HL-60 (cell line): ENCODE data around the gene IFFO2.

ENCODE experiments used
- DNase-seq, 2 experiments: peaks; one replicate each; pipeline ENCODE4 v3.0.0-alpha.2; 2010 to 2020; ENCODE audit warnings: low read depth in 1 of 2, low spot score in 1 of 2
- H3K27ac ChIP-seq: fragments of 250-450 bp; sonication (Bioruptor Pico); replicated peaks from 2 replicates; pipeline ENCODE4 v1.5.1; 2020; ENCODE audit warnings: mild to moderate bottlenecking, moderate library complexity
- H3K27me3 ChIP-seq: fragments of 250-450 bp; sonication (Bioruptor Pico); 2 replicates; pipeline ENCODE4 v1.5.1; 2021; ENCODE audit warnings: mild to moderate bottlenecking, moderate library complexity; ENCODE audit not compliant: insufficient read depth, poor library complexity, severe bottlenecking
- H3K4me3 ChIP-seq: replicated peaks from 2 replicates; pipeline ENCODE4 v1.5.1; 2011; ENCODE audit warnings: mild to moderate bottlenecking, control low read depth, low read length; ENCODE audit not compliant: insufficient read depth
- CTCF ChIP-seq: IDR thresholded peaks from one replicate; pipeline ENCODE4 v1.5.1; 2011; ENCODE audit warnings: low read length, control low read depth, inconsistent platforms; ENCODE audit not compliant: insufficient read depth
- GABPA ChIP-seq: IDR thresholded peaks from 2 replicates; pipeline ENCODE4 v1.6.1; 2012; ENCODE audit warnings: low read depth
- POLR2AphosphoS5 ChIP-seq: IDR thresholded peaks from 2 replicates; pipeline ENCODE4 v1.6.1; 2012; ENCODE audit warnings: low read depth
- REST ChIP-seq: IDR thresholded peaks from 2 replicates; pipeline ENCODE4 v1.6.1; 2012; ENCODE audit warnings: low read depth; ENCODE audit not compliant: insufficient replicate concordance
- SPI1 ChIP-seq: IDR thresholded peaks from 2 replicates; pipeline ENCODE4 v1.6.1; 2012; ENCODE audit warnings: low read depth, mild to moderate bottlenecking, borderline replicate concordance

Gene IFFO2

GRCh38 chr1:18948913-18949685 lies 7.4 kb downstream of the IFFO2 start:
- no peak overlapping the region for H3K27ac ChIP-seq
- H3K4me3 ChIP-seq: no peak overlapping the region

GRCh38 chr1:18948048-18948912 lies 8.2 kb downstream of the IFFO2 start:
- no peaks in the 10 kb centered on the region for H3K27me3 ChIP-seq
- H3K4me3 ChIP-seq: no peak overlapping the region
- H3K27ac ChIP-seq: no peak overlapping the region
- TF ChIP-seq SPI1: no peak
- TF ChIP-seq REST: no peak
- no peak for TF ChIP-seq CTCF
- TF ChIP-seq GABPA: no peak
- no peak for TF ChIP-seq POLR2AphosphoS5
- no peak for DNase-seq

More at GRCh38 chr1:18948913-18949685, 7.4 kb downstream of the IFFO2 start:
- no peaks in the 10 kb centered on the region for H3K27me3 ChIP-seq
- DNase-seq: no peak
- no peak for TF ChIP-seq POLR2AphosphoS5

- H3K4me3 ChIP-seq: no peak overlapping the region
- TF ChIP-seq GABPA: no peak
- TF ChIP-seq REST: no peak
- no peak for TF ChIP-seq POLR2AphosphoS5
- no peak for TF ChIP-seq SPI1
- TF ChIP-seq CTCF: no peak
- no peak overlapping the region for H3K27ac ChIP-seq
- H3K27me3 ChIP-seq: no peaks in the 10 kb centered on the region
- no peak for DNase-seq
These were observed 8.9 kb downstream of the IFFO2 start for GRCh38 chr1:18947570-18947969.

GRCh38 chr1:18946550-18947381 lies 9.7 kb downstream of the IFFO2 start:
- Histone ChIP-seq H3K4me3 (no peak overlapping the region), H3K27me3 (no peaks in the 10 kb centered on the region), H3K27ac (no peak overlapping the region)
- no peak for DNase-seq
- no peak for TF ChIP-seq REST
